Measurements from ENCODE around the gene POMGNT1.

The POMGNT1 gene

DNA sequence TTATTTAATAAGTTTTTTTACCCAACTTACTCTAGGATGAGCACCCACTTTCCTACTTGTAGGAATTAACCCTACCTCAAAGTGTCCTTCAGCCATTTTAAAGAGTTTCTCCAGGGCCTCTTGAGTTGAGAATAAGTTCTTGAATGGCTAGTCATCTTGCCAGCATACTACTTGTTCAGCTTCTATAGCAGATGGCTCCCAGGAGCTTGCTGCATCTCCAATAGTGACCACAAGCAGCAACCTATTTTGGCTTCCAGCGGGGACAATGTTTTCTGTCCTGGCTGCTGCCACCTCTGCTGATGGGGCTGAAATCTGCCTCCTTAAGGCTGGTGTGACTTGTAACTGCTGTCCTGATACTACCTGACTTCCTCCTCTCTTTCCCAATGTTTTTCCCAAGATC is 45.0 kb downstream of the POMGNT1 start:
- no peak for DNase-seq

DNA sequence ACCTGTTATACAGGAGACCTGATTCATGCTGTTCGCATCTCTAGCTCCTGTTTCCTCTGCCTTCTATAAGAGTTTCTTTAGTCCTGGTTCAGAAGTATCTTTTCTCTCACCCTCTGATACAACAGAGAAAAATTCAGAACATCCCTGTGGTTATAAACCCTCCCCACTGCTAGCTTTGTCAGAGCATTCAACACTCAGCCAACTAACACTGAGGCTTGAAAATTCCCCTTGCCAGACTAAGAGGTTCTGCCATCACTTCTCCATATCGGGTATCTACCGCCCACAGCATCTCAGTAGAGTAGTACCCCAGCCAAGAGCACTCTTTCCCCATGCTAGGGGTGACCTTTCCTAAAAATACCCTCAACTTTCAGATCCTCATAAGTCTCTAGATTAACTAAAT is 46.2 kb downstream of the POMGNT1 start:
- peak; percentile 52 to 61 (median 56) for DNase-seq

DNA sequence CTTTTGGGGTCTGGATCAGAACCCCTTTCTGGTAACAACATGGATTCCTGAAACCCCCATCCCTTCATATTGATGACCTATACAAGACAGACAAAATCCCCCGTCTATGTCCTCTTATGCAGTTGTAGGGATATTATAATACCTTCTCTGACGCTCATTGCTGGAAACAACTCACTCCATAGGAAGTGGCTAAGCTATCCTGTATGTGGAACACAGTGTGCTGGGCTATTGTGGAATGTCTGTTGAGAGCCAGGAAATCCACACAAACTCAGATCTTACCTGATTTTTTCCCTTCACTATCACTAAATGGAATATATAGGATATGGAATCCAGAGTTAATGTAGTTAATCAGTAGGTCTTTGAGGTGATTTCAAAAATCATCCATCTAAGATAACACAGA is 48.1 kb downstream of the POMGNT1 start:
- no peak for DNase-seq

DNA sequence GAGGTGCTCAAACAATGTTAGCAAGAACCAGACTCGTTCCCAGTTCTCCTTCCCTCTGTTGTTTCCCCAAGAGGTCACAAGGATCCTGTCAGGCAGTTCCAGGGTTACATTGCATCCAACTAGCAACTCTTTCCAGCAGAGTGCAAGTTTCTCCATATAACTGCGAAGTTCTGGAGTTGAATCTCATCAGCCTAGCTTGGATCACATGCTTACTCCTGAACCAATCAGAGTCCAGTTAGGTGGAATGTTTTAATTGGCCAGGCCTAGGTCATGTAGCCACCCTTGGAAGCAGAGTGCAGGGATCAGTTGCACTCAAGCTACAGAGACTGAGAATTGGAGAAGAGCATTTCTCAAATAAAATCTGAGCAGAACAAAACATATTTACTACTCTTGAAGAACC is 49.9 kb downstream of the POMGNT1 start:
- DNase-seq: no peak

Measured in suppressor macrophage treated with lipopolysaccharide for 1 hour (primary cell).